SHP77 treated with DMSO at 0.1 percent for 48 hours (cell line): ENCODE results near the gene AHCY.
"Not testable (repeated sequence)": the region's sequence is repeated elsewhere in the genome, so short reads cannot be mapped to it uniquely, and the experiment has no call there.

Experiments used
- DNase-seq: peaks from one replicate; lab custom pipeline; 2025; lab: John Stamatoyannopoulos, UW

Gene AHCY

DNA sequence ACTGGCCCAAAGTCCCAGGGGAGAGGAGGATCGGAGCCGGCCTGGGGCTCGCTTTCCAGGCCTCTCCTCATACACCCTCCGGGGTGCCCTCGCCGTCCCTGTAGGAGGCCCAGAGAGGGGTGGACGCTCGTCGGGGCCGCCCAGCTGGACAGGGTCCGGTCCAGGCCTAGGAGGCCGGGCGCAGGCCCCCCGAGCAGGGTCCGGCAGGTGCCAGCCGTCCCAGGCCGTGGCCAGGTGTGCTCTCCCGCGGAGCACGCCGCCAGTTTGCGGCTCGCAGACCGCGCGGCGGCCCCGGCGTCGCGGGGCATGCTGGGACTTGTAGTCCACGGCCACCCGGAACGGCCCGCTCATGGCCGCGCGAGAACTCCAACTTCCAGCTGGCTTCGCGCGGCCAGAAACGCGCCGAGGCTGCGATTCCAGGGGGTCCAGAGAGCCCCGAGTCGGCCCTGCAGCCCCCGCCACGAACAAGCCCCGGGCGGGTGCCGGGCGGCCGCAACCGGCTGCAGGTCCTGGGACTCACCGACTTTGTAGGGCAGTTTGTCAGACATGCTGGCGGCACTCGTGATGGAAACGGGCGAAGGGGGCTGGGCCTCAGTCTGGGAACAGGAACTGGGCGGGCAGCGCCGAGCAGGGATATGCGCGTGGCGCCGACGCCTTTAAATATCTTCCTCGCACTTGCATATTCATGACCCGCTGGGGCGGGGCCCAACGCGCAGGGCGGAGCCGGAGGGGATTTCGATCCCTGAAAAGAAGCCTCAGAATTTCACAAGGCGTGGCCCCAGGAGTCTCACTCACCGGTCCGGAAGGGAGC, at the start of gene AHCY:
AHCY (minus strand) TSS at position 633 of the 811 bp plus-strand sequence; CDS start at position 548, 85 bp downstream.
- DNase-seq = peak; percentile 90

- no peak for DNase-seq
Observed at GRCh38 chr20:34350095-34350494, 46.9 kb upstream of the AHCY start.

- no peak for DNase-seq
Observed at GRCh38 chr20:34347571-34347970, 44.4 kb upstream of the AHCY start.

- not testable (repeated sequence) for DNase-seq
Observed at GRCh38 chr20:34346533-34346865, 43.3 kb upstream of the AHCY start.

GRCh38 chr20:34345839-34346532, 42.8 kb upstream of the AHCY start:
- not testable (repeated sequence) for DNase-seq

DNA sequence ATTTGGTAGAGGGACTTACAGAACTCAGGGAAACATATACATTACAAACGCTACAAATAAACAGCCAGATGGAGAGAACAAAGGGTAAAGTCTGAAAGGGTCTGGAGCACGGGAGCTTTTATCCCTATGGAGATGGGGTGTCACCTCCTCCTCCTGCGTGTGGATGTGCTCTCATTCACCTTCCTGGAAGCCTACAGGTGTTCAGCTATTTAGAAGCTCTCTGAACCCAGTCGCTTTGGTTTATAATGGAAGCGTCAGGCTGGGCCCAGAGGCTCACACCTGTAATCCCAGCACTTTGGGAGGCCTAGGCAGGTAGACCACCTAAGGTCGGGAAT, 42.2 kb upstream of the AHCY start:
- no peak for DNase-seq

GRCh38 chr20:34344238-34344637, 41.1 kb upstream of the AHCY start:
- DNase-seq = no peak

DNA sequence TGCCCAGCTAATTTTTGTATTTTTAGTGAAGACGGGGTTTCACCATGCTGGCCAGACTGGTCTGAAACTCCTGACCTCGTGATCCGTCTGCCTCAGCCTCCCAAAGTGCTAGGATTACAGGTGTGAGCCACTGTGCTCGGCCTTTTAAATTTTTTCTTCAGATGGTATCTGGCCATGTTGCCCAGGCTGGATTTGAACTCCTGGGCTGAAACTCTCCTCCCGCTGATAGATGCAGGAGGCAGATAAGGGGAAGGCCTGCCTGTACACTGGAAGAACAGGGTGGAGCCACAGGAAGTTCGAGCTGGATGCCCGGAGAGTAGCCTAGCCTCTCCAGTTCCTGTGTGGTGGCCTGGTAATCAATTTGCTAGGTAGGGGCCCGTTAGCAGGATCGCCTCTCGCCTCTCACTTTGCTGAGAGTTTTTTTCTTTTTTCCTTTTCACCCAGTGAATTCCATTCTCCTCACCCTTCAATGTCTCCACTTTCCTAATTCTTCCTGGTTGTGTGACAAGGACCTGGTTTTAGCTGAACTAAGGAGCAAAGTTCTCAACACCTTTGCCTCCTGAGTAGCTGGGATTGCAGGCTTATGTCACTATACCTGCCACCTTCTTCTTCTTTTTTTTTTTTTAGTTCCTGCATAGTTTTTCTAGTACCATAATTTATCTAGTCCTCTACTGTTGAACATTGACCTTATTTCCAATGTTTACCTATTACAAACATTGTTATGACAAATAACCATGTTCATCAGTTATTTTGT, 40.5 kb upstream of the AHCY start:
- DNase-seq = no peak

GRCh38 chr20:34341199-34341598, 38.0 kb upstream of the AHCY start:
- DNase-seq = not testable (repeated sequence)

GRCh38 chr20:34340726-34341125, 37.6 kb upstream of the AHCY start:
- DNase-seq = not testable (repeated sequence)

DNA sequence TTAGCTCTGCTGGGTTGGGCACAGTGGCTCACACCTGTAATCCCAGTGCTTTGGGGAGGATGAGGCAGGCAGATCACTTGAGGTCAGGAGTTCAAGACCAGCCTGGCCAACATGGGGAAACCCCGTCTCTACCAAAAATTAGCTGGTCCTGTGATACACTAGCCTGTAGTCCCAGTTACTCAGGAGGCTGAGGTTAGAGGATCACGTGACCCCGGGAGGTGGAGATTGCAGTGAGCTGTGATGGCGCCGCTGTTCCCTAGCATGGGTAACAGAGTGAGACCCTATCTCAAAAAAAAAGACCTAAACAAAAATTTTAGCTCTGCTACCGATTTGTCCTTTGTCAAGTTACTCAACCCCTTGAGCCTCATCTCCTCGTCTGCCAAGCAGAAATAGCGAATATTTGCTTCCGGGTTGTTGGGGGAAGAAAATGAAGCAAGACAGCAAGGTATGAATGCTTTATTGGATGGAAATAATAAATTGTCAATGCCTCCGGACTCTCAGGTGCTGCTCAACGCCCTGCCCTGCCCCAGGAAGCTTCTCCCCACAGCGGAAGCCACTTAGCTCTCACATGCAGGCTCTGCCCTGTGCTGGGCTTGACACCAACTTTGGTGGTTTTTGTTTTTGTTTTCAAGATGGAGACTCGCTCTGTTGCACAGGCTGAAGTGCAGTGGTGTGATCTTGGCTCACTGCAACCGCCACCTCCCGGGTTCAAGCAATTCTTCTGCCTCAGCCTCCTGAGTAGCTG, 35.0 kb upstream of the AHCY start:
- DNase-seq = no peak

GRCh38 chr20:34337544-34337943, 34.4 kb upstream of the AHCY start:
- DNase-seq = no peak

- DNase-seq = no peak
Observed at GRCh38 chr20:34334654-34335407, 31.7 kb upstream of the AHCY start.

DNA sequence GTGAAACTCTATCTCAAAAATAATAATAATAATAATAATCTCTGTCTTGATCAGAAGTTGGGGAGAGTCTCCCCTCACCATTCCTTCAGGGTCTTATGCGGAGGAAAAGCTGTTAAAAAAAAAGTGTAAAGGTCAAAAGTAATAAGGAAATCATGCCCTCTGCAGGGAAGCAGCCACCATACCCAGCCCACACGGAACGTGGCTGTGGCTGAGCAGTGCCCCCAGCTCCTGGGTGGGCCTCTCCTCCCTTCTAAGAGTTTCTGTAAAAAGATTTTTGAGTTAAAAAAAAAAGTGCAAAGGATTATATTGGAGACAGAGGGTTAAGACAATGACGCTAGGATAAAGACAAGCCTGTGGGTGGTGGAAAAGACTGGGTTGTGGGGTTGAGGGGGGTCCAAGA, 30.6 kb upstream of the AHCY start:
- no peak for DNase-seq

- DNase-seq = no peak
Observed at GRCh38 chr20:34332262-34332920, 29.2 kb upstream of the AHCY start.

- DNase-seq = no peak
Observed at GRCh38 chr20:34331838-34332237, 28.7 kb upstream of the AHCY start.

- not testable (repeated sequence) for DNase-seq
Observed at GRCh38 chr20:34330861-34331544, 27.8 kb upstream of the AHCY start.

GRCh38 chr20:34328928-34329677, 25.9 kb upstream of the AHCY start:
- no peak for DNase-seq

GRCh38 chr20:34328207-34328606, 25.1 kb upstream of the AHCY start:
- DNase-seq = not testable (repeated sequence)

DNA sequence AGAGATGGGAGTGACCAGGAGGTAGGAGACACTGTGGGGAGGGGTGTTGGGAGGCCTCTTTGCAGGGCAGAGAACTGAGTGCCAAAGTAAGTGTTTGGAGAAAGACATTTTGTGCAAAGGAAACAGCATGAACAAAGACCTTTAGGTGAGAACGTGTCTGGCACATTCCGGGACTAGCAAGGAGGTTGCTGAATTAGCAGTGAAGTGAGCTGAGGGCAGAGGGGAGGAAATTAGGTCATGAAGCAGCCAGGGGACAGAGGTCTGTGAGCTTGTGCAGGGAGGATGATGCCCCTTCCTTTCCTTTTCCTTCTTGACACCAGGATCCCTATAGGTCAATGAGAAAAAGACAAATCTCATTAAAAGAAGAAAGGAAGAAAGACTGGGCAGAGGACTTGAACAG, 21.4 kb upstream of the AHCY start:
- no peak for DNase-seq
